Activated CD4-positive, alpha-beta T cell treated with anti-CD3 and anti-CD28 coated beads for 36 hours (primary cell): ENCODE results near the gene ZFYVE1. TPM values are rescaled to one million over a fixed set of nuclear protein-coding genes. Genes with fewer than 3 reads are reported as not detected.
"Not testable (repeated sequence)": the region's sequence is repeated elsewhere in the genome, so short reads cannot be mapped to it uniquely, and the experiment has no call there.

Source experiments
- ATAC-seq: fragments of 200-7000 bp; cut with Tn5 transposase; one replicate; pipeline ENCODE4 v1.10.0; 2021; ENCODE audit warnings: mild to moderate bottlenecking, moderate library complexity
- CTCF ChIA-PET: fragments of 350-600 bp; sonication (Branson Sonifier 250); formaldehyde crosslinking; loops from one replicate; lab custom pipeline; 2021; ENCODE audit warnings: antibody characterized with exemption; lab: Charles Lee
- POLR2A ChIA-PET: fragments of 350-600 bp; sonication (Branson Sonifier 250); formaldehyde crosslinking; loops from one replicate; lab custom pipeline; 2021; ENCODE audit warnings: antibody characterized with exemption, inconsistent platforms; lab: Charles Lee
- DNase-seq: peaks from one replicate; pipeline ENCODE4 v3.0.0-alpha.2; 2020
- H3K27ac Mint-ChIP-seq: one replicate; pipeline ENCODE4 v1.8.0; 2021; ENCODE audit warnings: mixed read lengths
- H3K27me3 Mint-ChIP-seq: one replicate; pipeline ENCODE4 v1.8.0; 2021; ENCODE audit warnings: mixed read lengths
- H3K36me3 Mint-ChIP-seq: one replicate; pipeline ENCODE4 v1.8.0; 2021; ENCODE audit warnings: low read depth, mixed read lengths
- H3K4me1 Mint-ChIP-seq: one replicate; pipeline ENCODE4 v1.8.0; 2021; ENCODE audit warnings: mixed read lengths
- H3K4me3 Mint-ChIP-seq: one replicate; pipeline ENCODE4 v1.8.0; 2021; ENCODE audit warnings: mild to moderate bottlenecking, moderate library complexity, mixed read lengths
- H3K9me3 Mint-ChIP-seq: one replicate; pipeline ENCODE4 v1.8.0; 2021; ENCODE audit warnings: low read depth, mixed read lengths
- intact Hi-C, 2 experiments: fragments of 100-400 bp; cut with DNase I in 1 of 2; cut with micrococcal nuclease in 1 of 2; formaldehyde crosslinking; loops; one replicate each; pipeline versions ENCODE4 v1.14.2 to v1.15.1; 2022 to 2024; cut with DNase I, micrococcal nuclease
- total RNA-seq, 2 experiments: library from RNA; stranded (reverse); gene quantifications; one replicate each; pipeline ENCODE4 v1.2.3, GENCODE V29; 2021

ZFYVE1 gene
- total RNA-seq, 2 experiments from 2014 or later = 8.3 to 9.4 TPM

GRCh38 chr14:73004641-73005040, 22.3 kb downstream of the ZFYVE1 start:
- H3K9me3 Mint-ChIP-seq, H3K4me3 Mint-ChIP-seq, POLR2A ChIA-PET, ATAC-seq, intact Hi-C loops, H3K27ac Mint-ChIP-seq, H3K4me1 Mint-ChIP-seq, H3K27me3 Mint-ChIP-seq, DNase-seq: not testable (repeated sequence)
- H3K36me3 Mint-ChIP-seq = peaks cover 16% of the 10 kb centered on the region
- CTCF ChIA-PET = interaction anchor here (1.6 to 1.9 kb wide), 2 partner anchors 15 to 20 kb away, joined by 4 to 5 read pairs; no protein-coding TSS in a partner anchor

- H3K36me3 Mint-ChIP-seq = peaks cover 12% of the 10 kb centered on the region
- DNase-seq (no peak), ATAC-seq (no peak)
- ChIA-PET POLR2A (no interaction called here), CTCF (no interaction called here)
- H3K4me1 Mint-ChIP-seq = peaks cover 6% of the 10 kb centered on the region
- H3K4me3 Mint-ChIP-seq = no peak overlapping the region
- no peaks in the 10 kb centered on the region for H3K27me3 Mint-ChIP-seq
- intact Hi-C loops = no loop called here
- H3K27ac Mint-ChIP-seq = no peak overlapping the region
- H3K9me3 Mint-ChIP-seq = no peaks in the 10 kb centered on the region
These were observed 23.2 kb downstream of the ZFYVE1 start for GRCh38 chr14:73003681-73004080.

DNA sequence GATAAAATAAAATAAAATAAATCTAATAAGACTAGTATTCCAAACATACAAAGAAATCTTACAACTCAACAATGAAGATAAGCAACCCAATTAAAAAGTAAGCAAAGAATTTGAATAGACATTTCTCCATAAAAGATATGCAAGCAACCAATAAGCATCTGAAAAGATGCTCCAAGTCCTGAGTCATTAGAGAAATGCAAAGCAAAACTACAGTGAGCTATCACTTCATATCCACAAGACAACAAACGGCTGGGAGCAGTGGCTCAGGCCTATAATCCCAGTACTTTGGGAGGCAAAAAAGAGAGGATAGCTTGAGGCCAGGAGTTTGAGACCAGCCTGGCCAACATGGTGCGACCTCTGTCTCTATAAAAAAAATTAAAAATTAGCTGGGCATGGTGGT, 26.8 kb downstream of the ZFYVE1 start:
- Mint-ChIP-seq H3K36me3 (peaks cover 17% of the 10 kb centered on the region), H3K9me3 (no peaks in the 10 kb centered on the region), H3K27ac (no peak overlapping the region), H3K27me3 (no peaks in the 10 kb centered on the region), H3K4me1 (no peaks in the 10 kb centered on the region), H3K4me3 (no peak overlapping the region)
- ChIA-PET CTCF (interaction anchor here (1.3 kb wide), 1 partner anchor 27 kb away, joined by 7 read pairs; the partner anchor contains the start of gene ZFYVE1), POLR2A (no interaction called here)
- intact Hi-C loops = no loop called here
- no peak for DNase-seq
- ATAC-seq = no peak

DNA sequence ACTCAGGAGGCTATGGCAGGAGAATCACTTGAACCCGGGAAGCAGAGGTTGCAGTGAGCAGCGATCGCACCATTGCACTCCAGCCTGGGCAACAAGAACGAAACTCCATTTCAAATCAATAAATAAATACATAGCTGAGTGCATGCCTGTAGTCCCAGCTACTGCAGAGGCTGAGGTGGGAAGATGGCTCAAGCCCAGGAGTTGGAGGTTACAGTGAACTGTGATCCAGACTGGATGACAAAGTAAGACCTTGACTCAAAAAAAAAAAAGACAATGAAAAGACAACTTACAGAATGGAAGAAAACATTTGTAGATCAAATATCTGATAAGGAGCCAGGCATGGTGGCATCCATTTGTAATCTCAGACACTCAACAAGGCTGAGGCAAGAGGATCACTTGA, 27.6 kb downstream of the ZFYVE1 start:
- ChIA-PET POLR2A (no interaction called here), CTCF (no interaction called here)
- intact Hi-C loops = no loop called here
- Mint-ChIP-seq H3K27ac (no peak overlapping the region), H3K27me3 (no peaks in the 10 kb centered on the region), H3K4me3 (no peak overlapping the region), H3K4me1 (no peaks in the 10 kb centered on the region), H3K36me3 (peaks cover 17% of the 10 kb centered on the region), H3K9me3 (no peaks in the 10 kb centered on the region)
- ATAC-seq (no peak), DNase-seq (no peak)

GRCh38 chr14:72998252-72998903, 28.5 kb downstream of the ZFYVE1 start:
- Mint-ChIP-seq H3K4me1 (no peaks in the 10 kb centered on the region), H3K4me3 (no peak overlapping the region), H3K27me3 (no peaks in the 10 kb centered on the region), H3K27ac (no peak overlapping the region), H3K9me3 (no peaks in the 10 kb centered on the region), H3K36me3 (peaks cover 11% of the 10 kb centered on the region)
- CTCF ChIA-PET = interaction anchor here (0.6 to 1.1 kb wide), 3 partner anchors 99 to 548 kb away, joined by 3 to 5 read pairs (median 3); no protein-coding TSS in a partner anchor
- no peak for DNase-seq
- intact Hi-C loops = no loop called here
- no peak for ATAC-seq
- POLR2A ChIA-PET = interaction anchor here (0.6 kb wide), 2 partner anchors 53 to 522 kb away, joined by 4 to 6 read pairs; no protein-coding TSS in a partner anchor

GRCh38 chr14:72996916-72997315, 30.0 kb downstream of the ZFYVE1 start:
- Mint-ChIP-seq H3K4me3 (no peak overlapping the region), H3K4me1 (no peaks in the 10 kb centered on the region), H3K9me3 (no peaks in the 10 kb centered on the region), H3K27ac (no peak overlapping the region), H3K27me3 (no peaks in the 10 kb centered on the region), H3K36me3 (peaks cover 19% of the 10 kb centered on the region)
- POLR2A ChIA-PET = no interaction called here
- DNase-seq (no peak), ATAC-seq (no peak)
- CTCF ChIA-PET = interaction anchor here (1.1 kb wide), 1 partner anchor 485 kb away, joined by 3 read pairs; no protein-coding TSS in a partner anchor
- intact Hi-C loops = no loop called here

DNA sequence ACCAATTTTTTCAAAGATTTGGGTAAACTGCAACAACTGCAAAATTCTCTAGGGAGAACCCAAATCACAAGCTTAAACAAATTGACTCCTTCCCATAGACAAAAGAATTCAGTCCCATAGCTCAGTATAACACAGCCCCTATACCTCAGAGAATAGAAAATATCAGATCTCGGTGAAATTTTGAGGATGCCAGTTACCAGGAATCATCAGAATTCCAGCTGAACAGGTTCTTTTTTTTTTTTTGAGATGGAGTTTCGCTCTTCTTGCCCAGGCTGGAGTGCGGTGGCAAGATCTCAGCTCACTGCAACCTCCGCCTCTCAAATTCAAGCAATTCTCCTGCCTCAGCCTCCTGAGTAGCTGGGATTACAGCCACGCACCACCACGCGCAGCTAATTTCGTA, 36.7 kb downstream of the ZFYVE1 start:
- no peaks in the 10 kb centered on the region for H3K27me3 Mint-ChIP-seq
- no peaks in the 10 kb centered on the region for H3K9me3 Mint-ChIP-seq
- H3K4me3 Mint-ChIP-seq = no peak overlapping the region
- ATAC-seq = no peak
- POLR2A ChIA-PET = interaction anchor here (0.7 kb wide), 1 partner anchor 1156 kb away, joined by 3 read pairs; no protein-coding TSS in a partner anchor
- intact Hi-C loops = no loop called here
- H3K27ac Mint-ChIP-seq = no peak overlapping the region
- no peak for DNase-seq
- H3K4me1 Mint-ChIP-seq = no peaks in the 10 kb centered on the region
- CTCF ChIA-PET = interaction anchor here (0.6 to 1.8 kb wide), 2 partner anchors 15 to 84 kb away, joined by 3 to 4 read pairs; no protein-coding TSS in a partner anchor
- peaks cover 17% of the 10 kb centered on the region for H3K36me3 Mint-ChIP-seq

DNA sequence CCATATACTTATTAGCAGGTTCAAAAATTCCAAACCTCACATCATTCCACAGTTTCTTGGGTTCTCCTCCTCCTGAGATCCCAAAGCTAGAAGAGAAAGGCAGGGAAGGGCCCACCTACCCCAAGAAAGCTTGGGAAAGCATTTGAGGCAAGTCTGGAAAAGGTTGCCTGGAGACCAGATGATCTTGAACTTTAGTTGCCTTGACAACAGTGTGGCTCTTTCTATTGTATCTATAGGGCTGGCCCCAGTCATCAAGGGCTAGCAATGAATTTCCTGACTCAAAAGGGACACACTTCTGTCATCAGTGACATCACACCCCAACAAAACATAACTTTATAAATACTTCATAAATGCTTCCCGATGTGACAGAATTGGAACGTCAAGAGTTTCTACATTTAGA, 40.0 kb downstream of the ZFYVE1 start:
- no peaks in the 10 kb centered on the region for H3K4me1 Mint-ChIP-seq
- POLR2A ChIA-PET = interaction anchor here (0.6 kb wide), 1 partner anchor 101 kb away, joined by 4 read pairs; no protein-coding TSS in a partner anchor
- CTCF ChIA-PET = interaction anchor here (3.1 kb wide), 1 partner anchor 38 kb away, joined by 10 read pairs; no protein-coding TSS in a partner anchor
- H3K36me3 Mint-ChIP-seq = peaks cover 23% of the 10 kb centered on the region
- ATAC-seq (peak; percentile 26), DNase-seq (no peak)
- H3K9me3 Mint-ChIP-seq = no peaks in the 10 kb centered on the region
- no peak overlapping the region for H3K27ac Mint-ChIP-seq
- no peaks in the 10 kb centered on the region for H3K27me3 Mint-ChIP-seq
- intact Hi-C loops = no loop called here
- no peak overlapping the region for H3K4me3 Mint-ChIP-seq

GRCh38 chr14:72986214-72986613, 40.7 kb downstream of the ZFYVE1 start:
- DNase-seq (peak; percentile 10), ATAC-seq (peak; percentile 61)
- H3K36me3 Mint-ChIP-seq = peaks cover 23% of the 10 kb centered on the region
- intact Hi-C loops = no loop called here
- H3K27ac Mint-ChIP-seq = no peak overlapping the region
- ChIA-PET CTCF (interaction anchor here (3.1 kb wide), 1 partner anchor 37 kb away, joined by 10 read pairs; no protein-coding TSS in a partner anchor), POLR2A (interaction anchor here (0.6 kb wide), 1 partner anchor 101 kb away, joined by 4 read pairs; no protein-coding TSS in a partner anchor)
- H3K4me3 Mint-ChIP-seq = no peak overlapping the region
- no peaks in the 10 kb centered on the region for H3K27me3 Mint-ChIP-seq
- no peaks in the 10 kb centered on the region for H3K9me3 Mint-ChIP-seq
- no peaks in the 10 kb centered on the region for H3K4me1 Mint-ChIP-seq

GRCh38 chr14:72982146-72982708, 44.7 kb downstream of the ZFYVE1 start:
- Mint-ChIP-seq H3K9me3 (no peaks in the 10 kb centered on the region), H3K27me3 (no peaks in the 10 kb centered on the region), H3K4me1 (no peaks in the 10 kb centered on the region), H3K36me3 (peaks cover 31% of the 10 kb centered on the region), H3K27ac (no peak overlapping the region), H3K4me3 (no peak overlapping the region)
- POLR2A ChIA-PET = no interaction called here
- intact Hi-C loops = no loop called here
- ATAC-seq (no peak), DNase-seq (no peak)
- CTCF ChIA-PET = interaction anchor here (0.7 to 0.9 kb wide), 2 partner anchors 259 to 660 kb away, joined by 3 to 4 read pairs; no protein-coding TSS in a partner anchor

- Mint-ChIP-seq H3K27me3 (no peaks in the 10 kb centered on the region), H3K4me3 (no peak overlapping the region), H3K36me3 (peaks cover 34% of the 10 kb centered on the region), H3K9me3 (no peaks in the 10 kb centered on the region), H3K27ac (no peak overlapping the region), H3K4me1 (no peaks in the 10 kb centered on the region)
- POLR2A ChIA-PET = no interaction called here
- no peak for ATAC-seq
- CTCF ChIA-PET = interaction anchor here (0.6 kb wide), 1 partner anchor 10 kb away, joined by 3 read pairs; no protein-coding TSS in a partner anchor
- no peak for DNase-seq
- intact Hi-C loops = no loop called here
These were observed 46.0 kb downstream of the ZFYVE1 start for GRCh38 chr14:72980863-72981262.
